Mesothelial cell of epicardium (in vitro differentiated cells): ENCODE measurements around the gene FBXW12. TPM values are rescaled to one million over a fixed set of nuclear protein-coding genes. Genes with fewer than 3 reads are reported as not detected.

Experiments used
- DNase-seq, 2 experiments: peaks; one replicate each; pipeline ENCODE4 v3.0.0; 2021; ENCODE audit warnings: low spot score in 2 of 2; ENCODE audit not compliant: unreplicated experiment in 2 of 2
- H3K27ac Mint-ChIP-seq: 2 replicates; pipeline ENCODE4 v1.8.0; 2021; ENCODE audit warnings: mixed read lengths
- H3K27me3 Mint-ChIP-seq: 2 replicates; pipeline ENCODE4 v1.8.0; 2021; ENCODE audit warnings: low read depth, mixed read lengths
- H3K36me3 Mint-ChIP-seq: 2 replicates; pipeline ENCODE4 v1.8.0; 2021; ENCODE audit warnings: mixed read lengths
- H3K4me1 Mint-ChIP-seq: 2 replicates; pipeline ENCODE4 v1.8.0; 2021; ENCODE audit warnings: mixed read lengths
- H3K4me3 Mint-ChIP-seq: 2 replicates; pipeline ENCODE4 v1.8.0; 2021; ENCODE audit warnings: mild to moderate bottlenecking, moderate library complexity, mixed read lengths
- H3K9me3 Mint-ChIP-seq: 2 replicates; pipeline ENCODE4 v1.8.0; 2021; ENCODE audit warnings: mixed read lengths
- CTCF ChIP-seq: fragments of 200-600 bp; sonication (generic); IDR thresholded peaks from one replicate; pipeline ENCODE4 v1.5.0; 2021; ENCODE audit warnings: antibody characterized with exemption; ENCODE audit not compliant: unreplicated experiment
- total RNA-seq: library from RNA; stranded (reverse); gene quantifications from 3 replicates; pipeline ENCODE4 v1.2.1, GENCODE V29; 2021

The FBXW12 gene
- total RNA-seq, 1 donor from 2014 or later = 0.47 TPM

- no peak for DNase-seq
- no peaks in the 10 kb centered on the region for H3K27me3 Mint-ChIP-seq
- no peaks in the 10 kb centered on the region for H3K9me3 Mint-ChIP-seq
- H3K4me1 Mint-ChIP-seq = no peaks in the 10 kb centered on the region
- no peak for TF ChIP-seq CTCF
- H3K27ac Mint-ChIP-seq = no peak overlapping the region
- no peak overlapping the region for H3K4me3 Mint-ChIP-seq
- peaks cover 30% of the 10 kb centered on the region for H3K36me3 Mint-ChIP-seq
Measured at GRCh38 chr3:48413611-48414010, 41.6 kb downstream of the FBXW12 start.

- no peak overlapping the region for H3K4me3 Mint-ChIP-seq
- H3K27me3 Mint-ChIP-seq = no peaks in the 10 kb centered on the region
- H3K9me3 Mint-ChIP-seq = no peaks in the 10 kb centered on the region
- DNase-seq = no peak
- H3K27ac Mint-ChIP-seq = no peak overlapping the region
- no peak for TF ChIP-seq CTCF
- peaks cover 24% of the 10 kb centered on the region for H3K36me3 Mint-ChIP-seq
- H3K4me1 Mint-ChIP-seq = no peaks in the 10 kb centered on the region
Measured at GRCh38 chr3:48414376-48415250, 42.6 kb downstream of the FBXW12 start.

DNA sequence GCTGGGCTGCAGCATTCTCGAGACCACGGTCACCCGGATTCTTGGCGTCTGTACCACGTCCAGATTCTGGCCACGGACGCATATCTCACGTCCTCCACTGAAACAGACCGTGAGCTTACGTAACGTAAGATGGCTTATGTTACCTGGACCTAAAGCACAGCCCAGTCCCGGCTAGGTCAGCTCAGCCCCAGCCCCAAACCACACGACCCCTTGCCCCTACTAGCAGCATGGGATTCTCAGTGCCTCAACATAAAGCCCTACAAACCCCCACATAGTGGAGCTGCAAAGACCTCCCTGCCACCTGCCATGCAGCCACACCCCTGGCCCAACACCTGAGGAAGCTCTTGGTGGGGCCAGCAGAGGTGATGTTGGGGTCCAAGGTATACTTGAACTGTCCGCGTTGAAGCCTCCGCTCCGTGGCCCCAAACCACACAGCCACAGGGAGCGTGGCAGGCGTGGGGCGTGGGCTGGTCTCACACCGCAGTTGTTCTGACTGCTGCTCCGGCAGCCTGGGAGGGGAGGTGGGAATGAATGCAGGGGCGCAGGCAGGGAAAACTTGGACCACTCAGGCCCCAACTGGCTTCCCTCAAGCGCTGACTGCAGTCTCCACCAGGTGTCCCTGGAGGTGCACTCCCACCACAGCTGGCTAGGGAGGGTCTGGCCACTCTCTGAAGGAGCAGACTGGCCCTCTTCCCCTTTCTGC is 43.4 kb downstream of the FBXW12 start:
- no peak for TF ChIP-seq CTCF
- H3K27ac Mint-ChIP-seq = no peak overlapping the region
- no peaks in the 10 kb centered on the region for H3K27me3 Mint-ChIP-seq
- peaks cover 24% of the 10 kb centered on the region for H3K36me3 Mint-ChIP-seq
- H3K9me3 Mint-ChIP-seq = no peaks in the 10 kb centered on the region
- DNase-seq = no peak
- no peak overlapping the region for H3K4me3 Mint-ChIP-seq
- no peaks in the 10 kb centered on the region for H3K4me1 Mint-ChIP-seq

DNA sequence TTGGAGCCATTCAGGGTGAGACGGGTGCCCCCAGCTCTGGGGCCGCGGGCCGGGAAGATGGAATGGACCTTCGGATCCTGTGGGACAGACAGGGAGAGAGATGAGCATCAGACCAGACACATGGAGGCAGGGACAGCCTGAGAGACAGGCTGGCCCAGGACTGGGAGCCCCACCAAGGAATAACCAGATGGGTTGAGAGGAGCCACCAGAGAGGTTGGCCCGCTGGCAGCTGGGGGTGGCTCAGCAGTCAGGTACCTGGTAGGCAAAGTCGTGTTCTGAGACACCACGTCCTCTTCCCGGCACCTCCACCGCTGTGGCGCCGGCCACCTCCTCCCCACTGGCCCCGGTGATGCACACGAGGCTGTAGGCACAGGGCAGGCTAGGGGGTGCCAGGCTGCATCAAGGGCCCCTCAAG is 44.1 kb downstream of the FBXW12 start:
- H3K27me3 Mint-ChIP-seq = no peaks in the 10 kb centered on the region
- no peak for DNase-seq
- H3K36me3 Mint-ChIP-seq = peaks cover 21% of the 10 kb centered on the region
- no peaks in the 10 kb centered on the region for H3K9me3 Mint-ChIP-seq
- no peak for TF ChIP-seq CTCF
- no peak overlapping the region for H3K27ac Mint-ChIP-seq
- no peak overlapping the region for H3K4me3 Mint-ChIP-seq
- no peaks in the 10 kb centered on the region for H3K4me1 Mint-ChIP-seq

DNA sequence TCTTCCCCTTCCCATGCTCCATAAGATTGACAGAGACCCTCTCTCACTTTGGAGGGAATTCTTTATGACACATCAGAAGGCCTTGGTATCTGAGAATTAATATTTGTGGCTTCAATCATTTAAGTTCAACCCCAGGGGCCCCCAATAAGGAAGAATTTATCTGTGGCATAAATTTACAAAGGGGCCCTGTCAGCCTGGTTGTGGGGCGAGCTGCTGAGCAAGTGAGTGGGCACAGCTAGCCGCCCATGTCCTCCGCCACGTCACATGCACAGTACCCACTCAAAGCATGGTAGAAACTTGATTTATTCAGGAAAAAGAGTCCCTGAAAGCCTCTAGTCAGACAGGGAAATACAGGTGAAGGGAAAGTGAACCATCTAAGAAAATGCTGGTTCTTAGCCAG is 44.5 kb downstream of the FBXW12 start:
- Mint-ChIP-seq H3K36me3 (peaks cover 19% of the 10 kb centered on the region), H3K27ac (no peak overlapping the region)

More for the DNA sequence above, 44.5 kb downstream of the FBXW12 start:
- no peak overlapping the region for H3K4me3 Mint-ChIP-seq
- no peak for TF ChIP-seq CTCF
- H3K9me3 Mint-ChIP-seq = no peaks in the 10 kb centered on the region
- DNase-seq = no peak
- no peaks in the 10 kb centered on the region for H3K4me1 Mint-ChIP-seq
- no peaks in the 10 kb centered on the region for H3K27me3 Mint-ChIP-seq
